ENCODE data around the gene CISD3. TPM values are rescaled to one million over a fixed set of nuclear protein-coding genes. Genes with fewer than 3 reads are reported as not detected.

Gene CISD3
- total RNA-seq, 1 donor from 2014 or later = 9.4 TPM

- H3K4me3 ChIP-seq (ENCODE audit: low read depth, low read length) = no peak overlapping the region
- TF ChIP-seq CTCF (conservative IDR thresholded peaks at IDR 0.05; ENCODE audit: low read depth, low read length) = peak; percentile 59
- no peak for DNase-seq (ENCODE audit: low read depth)
Measured at GRCh38 chr17:38761612-38762011, 31.5 kb downstream of the CISD3 start.

- no peak for DNase-seq (ENCODE audit: low read depth)
- TF ChIP-seq CTCF (conservative IDR thresholded peaks at IDR 0.05; ENCODE audit: low read depth, low read length) = no peak
- H3K4me3 ChIP-seq (ENCODE audit: low read depth, low read length) = no peak overlapping the region
Measured at GRCh38 chr17:38762231-38762630, 32.1 kb downstream of the CISD3 start.

GRCh38 chr17:38766341-38766740, 36.2 kb downstream of the CISD3 start:
- no peak for TF ChIP-seq CTCF (conservative IDR thresholded peaks at IDR 0.05; ENCODE audit: low read depth, low read length)
- H3K4me3 ChIP-seq (ENCODE audit: low read depth, low read length) = no peak overlapping the region
- DNase-seq (ENCODE audit: low read depth) = no peak

GRCh38 chr17:38768417-38768816, 38.3 kb downstream of the CISD3 start:
- no peak for DNase-seq (ENCODE audit: low read depth)
- no peak overlapping the region for H3K4me3 ChIP-seq (ENCODE audit: low read depth, low read length)
- no peak for TF ChIP-seq CTCF (conservative IDR thresholded peaks at IDR 0.05; ENCODE audit: low read depth, low read length)

- no peak for DNase-seq (ENCODE audit: low read depth)
Measured at GRCh38 chr17:38773258-38773657, 43.1 kb downstream of the CISD3 start.

GRCh38 chr17:38777641-38778250, 47.6 kb downstream of the CISD3 start:
- no peak for DNase-seq (ENCODE audit: low read depth)
- no peak overlapping the region for H3K4me3 ChIP-seq (ENCODE audit: low read depth, low read length)
- TF ChIP-seq CTCF (conservative IDR thresholded peaks at IDR 0.05; ENCODE audit: low read depth, low read length) = no peak

More at GRCh38 chr17:38773258-38773657, 43.1 kb downstream of the CISD3 start:
- no peak for TF ChIP-seq CTCF (conservative IDR thresholded peaks at IDR 0.05; ENCODE audit: low read depth, low read length)
- H3K4me3 ChIP-seq (ENCODE audit: low read depth, low read length) = no peak overlapping the region
